Thoracic aorta (tissue), 2 donors: ENCODE results near the gene MAPK14. TPM values are rescaled to one million over a fixed set of nuclear protein-coding genes. Genes with fewer than 3 reads are reported as not detected.

Experiments
- ATAC-seq: fragments of 150-250 bp; one replicate; pipeline ENCODE4 v1.8.0; 2017; ENCODE audit warnings: low read depth; ENCODE audit not compliant: insufficient number of reproducible peaks, low FRiP score
- DNase-seq: peaks from one replicate; pipeline ENCODE4 v3.0.0-alpha.2; 2020; ENCODE audit warnings: low spot score
- H3K27ac ChIP-seq, 2 donors: fragments of 200-600 bp; sonication (generic); 1 replicate in 1 of 2; 2 replicates in 1 of 2; pipeline ENCODE4 v1.5.1; 2016; ENCODE audit warnings: mild to moderate bottlenecking in 2 of 2, moderate library complexity in 2 of 2
- H3K27me3 ChIP-seq: fragments of 200-600 bp; sonication (generic); replicated peaks from 2 replicates; pipeline ENCODE4 v1.6.0; 2016; ENCODE audit warnings: mild to moderate bottlenecking; ENCODE audit not compliant: insufficient read depth
- H3K36me3 ChIP-seq: fragments of 200-600 bp; sonication (generic); one replicate; pipeline ENCODE4 v1.5.1; 2016
- H3K4me1 ChIP-seq, 2 donors: fragments of 200-600 bp; sonication (generic); 1 replicate in 1 of 2; 2 replicates in 1 of 2; pipeline versions ENCODE4 v1.5.1 to v1.6.0; 2016; ENCODE audit warnings: low read depth in 2 of 2, mild to moderate bottlenecking in 1 of 2; ENCODE audit not compliant: control insufficient read depth in 1 of 2
- H3K4me3 ChIP-seq: fragments of 200-600 bp; sonication (generic); 2 replicates; pipeline ENCODE4 v1.5.1; 2016; ENCODE audit warnings: mild to moderate bottlenecking
- H3K9me3 ChIP-seq: fragments of 200-600 bp; sonication (generic); 2 replicates; pipeline ENCODE4 v1.5.1; 2016
- total RNA-seq, 2 donors: library from RNA; depleted of rRNA; stranded (reverse); fragments of >200 nt; gene quantifications; one replicate each; pipeline versions ENCODE4 v1.1.0 to v1.2.3, GENCODE V29; 2016
- TF ChIP-seq, protein P1 (sequence below): fragments of 200-600 bp; sonication (generic); IDR thresholded peaks from one replicate; pipeline ENCODE4 v1.5.1; 2019; ENCODE audit warnings: antibody characterized with exemption

Gene MAPK14
- total RNA-seq, 2 donors from 2014 or later: 61.9 to 106 TPM

DNA sequence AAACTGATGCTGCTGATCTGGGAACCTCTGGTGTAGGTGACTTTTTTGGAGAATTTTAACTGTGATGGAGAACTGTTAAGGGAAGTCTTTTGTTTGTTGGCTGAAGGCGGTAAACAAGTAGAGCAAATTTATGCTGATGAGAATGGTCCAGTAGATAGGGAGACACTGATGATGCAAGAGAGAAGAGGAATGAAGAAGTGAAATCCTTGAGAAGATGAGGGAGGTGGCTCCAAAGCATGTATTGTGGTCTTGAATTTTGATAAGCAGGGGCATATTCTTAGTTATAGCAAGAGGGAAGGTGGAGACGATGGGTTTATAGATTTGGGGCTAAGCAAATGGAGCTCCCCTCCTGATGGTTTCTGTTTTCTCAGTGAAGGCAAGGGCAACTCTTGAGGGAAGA lies 22.0 kb downstream of the MAPK14 start:
- H3K27ac ChIP-seq: no peak overlapping the region
- no peak for DNase-seq
- no peak overlapping the region for H3K4me3 ChIP-seq
- peaks cover 13 to 38% of the 10 kb centered on the region in 2 donors for H3K4me1 ChIP-seq
- no peaks in the 10 kb centered on the region for H3K9me3 ChIP-seq
- H3K27me3 ChIP-seq: no peaks in the 10 kb centered on the region
- TF ChIP-seq, protein P1, sequence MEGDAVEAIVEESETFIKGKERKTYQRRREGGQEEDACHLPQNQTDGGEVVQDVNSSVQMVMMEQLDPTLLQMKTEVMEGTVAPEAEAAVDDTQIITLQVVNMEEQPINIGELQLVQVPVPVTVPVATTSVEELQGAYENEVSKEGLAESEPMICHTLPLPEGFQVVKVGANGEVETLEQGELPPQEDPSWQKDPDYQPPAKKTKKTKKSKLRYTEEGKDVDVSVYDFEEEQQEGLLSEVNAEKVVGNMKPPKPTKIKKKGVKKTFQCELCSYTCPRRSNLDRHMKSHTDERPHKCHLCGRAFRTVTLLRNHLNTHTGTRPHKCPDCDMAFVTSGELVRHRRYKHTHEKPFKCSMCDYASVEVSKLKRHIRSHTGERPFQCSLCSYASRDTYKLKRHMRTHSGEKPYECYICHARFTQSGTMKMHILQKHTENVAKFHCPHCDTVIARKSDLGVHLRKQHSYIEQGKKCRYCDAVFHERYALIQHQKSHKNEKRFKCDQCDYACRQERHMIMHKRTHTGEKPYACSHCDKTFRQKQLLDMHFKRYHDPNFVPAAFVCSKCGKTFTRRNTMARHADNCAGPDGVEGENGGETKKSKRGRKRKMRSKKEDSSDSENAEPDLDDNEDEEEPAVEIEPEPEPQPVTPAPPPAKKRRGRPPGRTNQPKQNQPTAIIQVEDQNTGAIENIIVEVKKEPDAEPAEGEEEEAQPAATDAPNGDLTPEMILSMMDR: no peak
- H3K36me3 ChIP-seq: no peaks in the 10 kb centered on the region
- ATAC-seq: no peak

DNA sequence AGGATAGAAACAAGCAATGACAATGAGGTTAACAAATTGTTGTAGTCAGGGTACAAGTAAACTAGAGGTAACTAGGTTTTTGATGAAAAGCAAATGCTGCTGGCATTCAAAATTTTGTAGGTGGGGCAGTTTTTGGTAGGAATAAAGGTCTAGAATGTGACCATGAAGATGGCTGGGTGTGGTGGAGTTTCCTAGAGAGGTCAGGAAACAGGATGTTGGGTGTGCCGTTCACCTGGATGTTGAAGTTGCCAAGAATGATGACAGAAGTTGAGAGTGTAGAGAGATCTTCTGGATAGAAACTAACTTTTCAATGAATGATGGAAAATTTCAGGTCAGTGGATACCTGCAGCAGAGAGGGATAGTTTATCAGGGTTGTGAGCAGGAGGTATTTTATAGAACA lies 22.7 kb downstream of the MAPK14 start:
- Histone ChIP-seq H3K4me3 (no peak overlapping the region), H3K27ac (no peak overlapping the region), H3K9me3 (no peaks in the 10 kb centered on the region), H3K4me1 (peaks cover 14 to 45% of the 10 kb centered on the region in 2 donors), H3K27me3 (no peaks in the 10 kb centered on the region), H3K36me3 (no peaks in the 10 kb centered on the region)
- DNase-seq: no peak
- no peak for ATAC-seq
- TF ChIP-seq, protein P1: no peak

DNA sequence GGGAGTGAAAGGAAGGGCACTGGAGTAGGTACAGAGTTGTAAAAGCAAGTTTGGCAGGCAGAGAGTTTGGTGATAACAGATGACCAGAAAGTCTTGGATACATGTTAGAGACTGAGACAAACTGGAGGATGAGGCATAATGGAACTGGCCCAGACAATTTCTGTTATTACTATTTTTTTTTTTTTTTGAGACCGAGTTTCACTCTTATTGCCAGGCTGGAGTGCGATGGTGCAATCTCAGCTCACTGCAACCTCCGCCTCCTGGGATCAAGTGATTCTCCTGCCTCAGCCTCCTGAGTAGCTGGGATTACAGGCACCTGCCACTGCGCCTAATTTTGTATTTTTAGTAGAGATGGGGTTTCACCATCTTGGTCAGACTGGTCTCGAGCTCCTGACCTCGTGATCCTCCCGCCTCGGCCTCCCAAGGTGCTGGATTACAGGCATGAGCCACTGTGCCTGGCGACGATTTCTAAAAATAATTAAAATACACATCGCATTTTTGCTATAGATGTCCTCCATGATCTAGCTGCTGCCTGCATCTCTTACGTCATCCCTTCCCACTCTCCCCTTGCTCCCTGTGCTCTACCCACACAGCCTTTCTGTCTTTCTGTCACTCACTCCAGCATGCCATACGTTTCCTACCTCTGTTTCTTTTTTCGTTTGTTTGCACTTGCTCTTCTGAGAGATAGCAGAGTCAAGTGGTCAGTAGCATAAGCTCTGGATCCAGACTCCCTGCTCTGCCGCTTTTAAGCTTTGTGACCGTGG lies 23.5 kb downstream of the MAPK14 start:
- ATAC-seq: no peak
- H3K27ac ChIP-seq: no peak overlapping the region
- DNase-seq: no peak

DNA sequence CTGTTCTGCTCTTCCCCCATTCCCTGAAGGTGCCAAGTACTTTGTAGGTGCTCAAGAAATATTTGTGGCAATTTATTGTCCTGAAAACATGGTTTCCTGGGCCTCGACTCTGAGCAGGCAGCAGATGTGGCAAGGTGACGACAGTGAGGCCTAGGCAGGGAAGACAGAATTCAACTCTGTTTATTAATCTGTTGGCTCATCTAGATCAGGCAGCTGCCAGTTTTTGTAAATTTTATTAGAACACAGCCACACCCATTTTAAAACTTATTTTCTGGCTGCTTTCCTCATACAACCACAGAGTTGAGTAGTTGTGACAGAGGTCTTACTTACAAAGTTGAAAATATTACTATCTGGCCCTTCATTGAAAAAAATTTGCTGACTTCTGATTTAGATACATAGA lies 24.5 kb downstream of the MAPK14 start:
- ATAC-seq (no peak), DNase-seq (no peak)
- H3K27me3 ChIP-seq: no peaks in the 10 kb centered on the region
- H3K4me3 ChIP-seq: no peak overlapping the region
- no peaks in the 10 kb centered on the region for H3K36me3 ChIP-seq
- H3K27ac ChIP-seq: no peak overlapping the region
- TF ChIP-seq, protein P1: no peak
- no peaks in the 10 kb centered on the region for H3K9me3 ChIP-seq
- peaks cover 13 to 52% of the 10 kb centered on the region in 2 donors for H3K4me1 ChIP-seq

More for the DNA sequence above, 23.5 kb downstream of the MAPK14 start:
- H3K27me3 ChIP-seq: no peaks in the 10 kb centered on the region
- TF ChIP-seq, protein P1: no peak
- no peak overlapping the region for H3K4me3 ChIP-seq
- H3K9me3 ChIP-seq: no peaks in the 10 kb centered on the region
- H3K36me3 ChIP-seq: no peaks in the 10 kb centered on the region
- peaks cover 17 to 54% of the 10 kb centered on the region in 2 donors for H3K4me1 ChIP-seq

DNA sequence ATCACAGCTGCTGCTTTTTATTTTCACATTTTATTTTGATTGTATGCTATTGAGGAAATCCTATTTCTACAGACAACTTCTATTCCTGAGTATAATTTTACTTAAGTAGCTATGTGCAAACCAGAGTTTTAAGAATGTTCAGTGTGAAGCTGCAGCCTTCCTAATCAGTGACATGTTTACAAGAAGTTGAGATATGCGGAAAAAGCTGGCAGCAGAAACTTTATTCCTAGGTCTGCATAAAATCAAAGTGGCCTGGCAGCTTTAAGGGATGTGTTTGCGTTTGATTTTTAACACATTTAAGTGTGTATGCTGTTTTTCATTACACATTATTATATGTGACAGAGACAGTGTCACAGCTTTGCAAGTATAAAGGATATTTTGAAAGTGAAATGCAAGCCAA lies 26.3 kb downstream of the MAPK14 start:
- TF ChIP-seq, protein P1: no peak
- no peaks in the 10 kb centered on the region for H3K27me3 ChIP-seq
- no peak for DNase-seq
- H3K9me3 ChIP-seq: no peaks in the 10 kb centered on the region
- no peak overlapping the region for H3K4me3 ChIP-seq
- H3K4me1 ChIP-seq: peaks cover 13 to 54% of the 10 kb centered on the region in 2 donors
- no peak overlapping the region for H3K27ac ChIP-seq
- no peak for ATAC-seq
- no peaks in the 10 kb centered on the region for H3K36me3 ChIP-seq
